Activated T-cell treated with anti-CD3 and anti-CD28 coated beads for 1 hour (primary cell): Measurements from ENCODE around the gene NXF2B.
"Not testable (repeated sequence)": the region's sequence is repeated elsewhere in the genome, so short reads cannot be mapped to it uniquely, and the experiment has no call there.

Experiments used
- DNase-seq: peaks from one replicate; pipeline ENCODE4 v3.0.0-alpha.2; 2020; ENCODE audit warnings: low read depth

NXF2B gene

GRCh38 chrX:102439908-102440307, at the start of gene NXF2B:
NXF2B (minus strand) TSS chrX:102440008; CDS start chrX:102380036, 59,972 bp downstream.
- not testable (repeated sequence) for DNase-seq

GRCh38 chrX:102478765-102479164, 39.0 kb upstream of the NXF2B start:
- not testable (repeated sequence) for DNase-seq

GRCh38 chrX:102471762-102472220, 32.0 kb upstream of the NXF2B start, which contains the start of gene TCP11X2:
TCP11X2 (minus strand) TSS chrX:102471812.
- not testable (repeated sequence) for DNase-seq

- not testable (repeated sequence) for DNase-seq
These were observed 30.4 kb upstream of the NXF2B start for GRCh38 chrX:102470215-102470614.

GRCh38 chrX:102458615-102459014, 18.8 kb upstream of the NXF2B start:
- DNase-seq: not testable (repeated sequence)

GRCh38 chrX:102414493-102414892, 25.3 kb downstream of the NXF2B start:
- DNase-seq: not testable (repeated sequence)

GRCh38 chrX:102345916-102346315, 93.9 kb downstream of the NXF2B start:
- DNase-seq: peak; percentile 59

- no peak for DNase-seq
These were observed 97.9 kb downstream of the NXF2B start for GRCh38 chrX:102341867-102342266.

- DNase-seq: no peak
These were observed 100.2 kb downstream of the NXF2B start for GRCh38 chrX:102339312-102340298.

- DNase-seq: no peak
These were observed 101.6 kb downstream of the NXF2B start for GRCh38 chrX:102338162-102338561.
